GM21723 (cell line): ENCODE results near the gene TDRD1.
"Not testable (repeated sequence)": the region's sequence is repeated elsewhere in the genome, so short reads cannot be mapped to it uniquely, and the experiment has no call there.

ENCODE experiments used
- ATAC-seq: cut with Tn5 transposase; IDR thresholded peaks from one replicate; pipeline ENCODE4 v1.9.1; 2021; ENCODE audit warnings: mild to moderate bottlenecking, moderate library complexity; ENCODE audit not compliant: unreplicated experiment

TDRD1 gene

GRCh38 chr10:114179148-114179547, at the start of gene TDRD1:
TDRD1 (plus strand) TSS chr10:114179353; CDS start chr10:114187832, 8,479 bp downstream.
- no peak for ATAC-seq

GRCh38 chr10:114131094-114131493, 48.1 kb upstream of the TDRD1 start:
- peak; percentile 90 for ATAC-seq

GRCh38 chr10:114135476-114135875, 43.7 kb upstream of the TDRD1 start:
- no peak for ATAC-seq

GRCh38 chr10:114138581-114138980, 40.6 kb upstream of the TDRD1 start:
- ATAC-seq, result no peak

DNA sequence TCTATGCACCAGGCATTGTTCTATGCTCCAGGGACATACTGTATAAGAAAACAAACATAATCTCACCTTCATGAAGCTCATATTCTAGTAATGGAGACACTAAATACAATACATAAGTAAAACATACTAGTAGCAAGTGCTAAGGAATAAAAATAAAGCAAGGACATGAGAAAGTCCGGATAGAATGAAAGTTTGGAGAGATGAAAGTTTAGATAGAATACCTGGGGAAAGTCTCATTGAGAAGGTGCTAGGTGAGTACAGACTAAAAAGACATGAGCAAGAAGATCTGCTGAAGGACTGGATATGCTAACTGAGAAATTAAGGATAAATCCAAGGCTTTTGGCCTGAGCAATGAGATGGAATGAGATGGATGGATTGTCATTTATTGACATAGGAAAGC, 39.1 kb upstream of the TDRD1 start:
- no peak for ATAC-seq

GRCh38 chr10:114140827-114141226, 38.3 kb upstream of the TDRD1 start:
- not testable (repeated sequence) for ATAC-seq

DNA sequence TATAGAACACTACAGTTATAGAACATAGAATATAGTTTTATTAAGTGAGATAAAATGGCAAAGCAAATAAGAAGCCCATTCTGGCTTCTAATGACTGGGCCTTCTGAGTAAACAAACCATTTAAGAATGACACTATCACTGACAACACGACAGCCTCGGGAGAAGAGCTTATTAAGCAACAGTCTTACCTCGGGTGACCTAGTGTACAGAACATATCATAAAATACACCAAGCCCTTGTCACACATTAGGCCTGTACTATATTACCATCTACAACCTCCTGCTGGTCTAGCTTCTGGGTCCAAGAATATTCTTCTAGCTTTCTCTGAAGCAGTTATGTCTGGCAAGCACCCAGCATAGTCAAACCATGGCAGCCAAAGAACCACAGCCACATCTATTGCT, 37.1 kb upstream of the TDRD1 start:
- ATAC-seq, result no peak

- ATAC-seq, result no peak
Measured at GRCh38 chr10:114143160-114143559, 36.0 kb upstream of the TDRD1 start.

GRCh38 chr10:114149476-114149875, 29.7 kb upstream of the TDRD1 start:
- not testable (repeated sequence) for ATAC-seq

DNA sequence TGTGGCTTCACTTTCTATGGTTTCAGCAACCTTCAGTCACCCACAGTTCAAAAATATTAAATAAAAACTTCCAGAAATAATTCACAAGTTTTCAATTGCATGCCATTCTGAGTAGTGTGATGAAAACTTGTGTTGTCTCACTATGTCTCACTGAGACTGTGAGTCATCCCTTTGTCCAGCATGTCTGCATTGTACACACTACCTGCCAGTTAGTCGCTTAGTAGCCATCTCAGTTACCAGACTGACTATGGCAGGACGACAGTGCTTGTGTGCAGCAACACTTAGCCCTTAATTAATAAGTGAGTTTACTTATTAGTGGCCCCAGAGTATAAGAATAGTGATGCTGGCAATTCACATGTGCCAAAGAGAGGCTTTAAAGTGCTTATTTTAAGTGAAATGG, 27.7 kb upstream of the TDRD1 start:
- ATAC-seq, result no peak

DNA sequence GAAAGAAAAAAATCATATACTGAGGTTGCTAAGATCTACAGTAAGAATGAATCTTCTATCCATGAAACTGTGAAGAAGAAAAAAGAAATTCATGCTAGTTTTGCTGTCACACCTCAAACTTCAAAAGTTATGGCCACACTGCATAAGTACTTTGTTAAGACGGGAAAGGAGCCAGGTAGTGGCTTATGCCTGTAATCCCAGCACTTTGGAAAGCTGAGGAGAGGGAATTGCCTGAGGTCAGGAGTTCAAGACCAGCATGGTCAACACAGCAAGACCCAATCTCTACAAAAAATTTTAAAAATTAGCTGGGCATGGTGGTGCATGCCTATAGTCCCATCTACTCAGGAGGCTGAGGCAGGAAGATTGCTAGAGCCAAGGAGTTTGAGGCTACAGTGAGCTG, 27.3 kb upstream of the TDRD1 start:
- ATAC-seq, result no peak

DNA sequence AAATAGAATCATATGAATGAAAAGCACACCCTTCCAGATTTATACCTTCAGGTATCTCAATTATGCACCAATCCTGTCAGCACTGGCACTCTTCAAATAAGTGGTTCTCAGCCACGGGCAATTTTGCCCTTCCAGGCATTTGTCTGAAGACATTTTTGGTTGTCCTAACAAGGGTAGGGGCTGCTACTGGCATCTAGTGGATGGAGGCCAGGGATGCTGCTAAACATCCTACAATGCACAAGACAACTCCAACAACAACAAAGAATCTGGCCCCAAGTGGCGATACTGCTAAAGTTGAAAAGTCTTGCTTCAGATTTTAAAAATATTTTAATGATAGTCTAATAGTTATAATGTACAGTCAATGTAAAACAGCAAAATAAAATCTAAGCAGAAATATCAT, 21.2 kb upstream of the TDRD1 start:
- ATAC-seq, result no peak

- ATAC-seq, result no peak
Measured at GRCh38 chr10:114163062-114163461, 16.1 kb upstream of the TDRD1 start.

GRCh38 chr10:114166043-114166442, 13.1 kb upstream of the TDRD1 start:
- ATAC-seq, result no peak

GRCh38 chr10:114166494-114166893, 12.7 kb upstream of the TDRD1 start:
- no peak for ATAC-seq

DNA sequence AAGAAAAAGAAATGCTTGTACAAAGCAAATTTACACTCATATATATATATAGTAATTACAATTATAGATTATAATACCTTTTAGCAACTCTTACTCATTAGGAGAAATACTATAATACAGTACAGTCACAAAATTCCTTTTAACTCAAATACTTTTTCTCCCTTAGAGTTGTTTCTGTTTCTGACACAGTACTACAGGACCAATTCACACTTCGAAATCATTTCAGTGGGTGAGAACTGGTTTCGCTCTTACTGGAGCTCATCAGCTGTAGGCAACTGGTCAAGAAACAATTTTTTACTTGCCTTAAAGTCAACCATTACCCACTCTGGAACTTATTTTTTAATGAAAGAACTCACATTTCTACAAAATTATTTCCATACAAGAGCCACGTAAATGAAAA, 11.2 kb upstream of the TDRD1 start:
- no peak for ATAC-seq

- ATAC-seq, result no peak
Measured at GRCh38 chr10:114168450-114169009, 10.6 kb upstream of the TDRD1 start.

GRCh38 chr10:114172216-114172615, 6.9 kb upstream of the TDRD1 start:
- ATAC-seq, result no peak

- ATAC-seq, result no peak
Measured at GRCh38 chr10:114172776-114173602, 6.2 kb upstream of the TDRD1 start.

- ATAC-seq, result peak; percentile 5
Measured at GRCh38 chr10:114173603-114173920, 5.6 kb upstream of the TDRD1 start.

GRCh38 chr10:114173921-114174694, 5.0 kb upstream of the TDRD1 start, which contains the start of gene CCDC186:
CCDC186 (minus strand) TSS chr10:114174203; CDS start chr10:114163268, 10,935 bp downstream.
- ATAC-seq, result peak; percentile 99

- no peak for ATAC-seq
Measured at GRCh38 chr10:114174695-114175188, 4.4 kb upstream of the TDRD1 start.
